SKM-1 (cell line): Measurements from ENCODE around the gene GZMB.
"Not testable (repeated sequence)": the region's sequence is repeated elsewhere in the genome, so short reads cannot be mapped to it uniquely, and the experiment has no call there.

Experiments used
- DNase-seq: peaks from one replicate; lab custom pipeline; 2025; ENCODE audit not compliant: unreplicated experiment; lab: John Stamatoyannopoulos, UW

The GZMB gene

GRCh38 chr14:24631749-24632335, 2.1 kb downstream of the GZMB start:
- no peak for DNase-seq

- DNase-seq: no peak
Measured at GRCh38 chr14:24630872-24631477, 3.0 kb downstream of the GZMB start.

- no peak for DNase-seq
Measured at GRCh38 chr14:24630087-24630871, 3.7 kb downstream of the GZMB start.

GRCh38 chr14:24629521-24629920, 4.5 kb downstream of the GZMB start:
- no peak for DNase-seq

- DNase-seq: no peak
Measured at GRCh38 chr14:24613747-24614146, 20.2 kb downstream of the GZMB start.

- no peak for DNase-seq
Measured at GRCh38 chr14:24613241-24613640, 20.7 kb downstream of the GZMB start.

- DNase-seq: no peak
Measured at GRCh38 chr14:24612196-24612595, 21.8 kb downstream of the GZMB start.

- no peak for DNase-seq
Measured at GRCh38 chr14:24609655-24610344, 24.2 kb downstream of the GZMB start, which contains the start of gene GZMH. Gene GZMH, minus strand, starts transcription at chr14:24609685. Its CDS starts 72 bp downstream, at chr14:24609613.

- no peak for DNase-seq
Measured at GRCh38 chr14:24607635-24608514, 26.1 kb downstream of the GZMB start.

- no peak for DNase-seq
Measured at GRCh38 chr14:24607081-24607480, 26.9 kb downstream of the GZMB start.

GRCh38 chr14:24606297-24606696, 27.7 kb downstream of the GZMB start:
- no peak for DNase-seq

GRCh38 chr14:24605435-24606190, 28.4 kb downstream of the GZMB start:
- no peak for DNase-seq

- DNase-seq: no peak
Measured at GRCh38 chr14:24597403-24597802, 36.6 kb downstream of the GZMB start.

- DNase-seq: no peak
Measured at GRCh38 chr14:24595073-24595808, 38.7 kb downstream of the GZMB start.

GRCh38 chr14:24591004-24591403, 43.0 kb downstream of the GZMB start:
- DNase-seq: not testable (repeated sequence)

- DNase-seq: not testable (repeated sequence)
Measured at GRCh38 chr14:24584402-24584801, 49.6 kb downstream of the GZMB start.
